A673 (cell line): ENCODE data around the gene UQCRC2. TPM values are rescaled to one million over a fixed set of nuclear protein-coding genes. Genes with fewer than 3 reads are reported as not detected.
A peak's percentile ranks its signal among the peaks of the same experiment; 100 is the strongest.

ENCODE experiments used
- BruUV-seq: library from RNA; stranded (reverse); fragments of 400-500 nt; replicated peaks from 2 replicates; lab custom pipeline; 2021; lab: Mats Ljungman, UMichigan
- CTCF ChIA-PET: fragments of 300-600 bp; sonication (Branson Sonifier 250); formaldehyde crosslinking; loops from one replicate; lab custom pipeline; 2022; ENCODE audit warnings: antibody characterized with exemption; lab: Charles Lee
- POLR2A ChIA-PET: fragments of 300-600 bp; sonication (Branson Sonifier 250); formaldehyde crosslinking; loops from one replicate; lab custom pipeline; 2022; ENCODE audit warnings: antibody characterized with exemption; ENCODE audit not compliant: low non-redundant PET; lab: Charles Lee
- DNase-seq: peaks from one replicate; pipeline ENCODE4 v3.0.0-alpha.2; 2015; ENCODE audit warnings: low spot score
- H3K27ac ChIP-seq: fragments of 200-600 bp; sonication (generic); 2 replicates; pipeline ENCODE4 v1.5.1; 2016; ENCODE audit warnings: mixed run types, low read depth, mild to moderate bottlenecking, mixed read lengths, antibody characterized with exemption, low read length; ENCODE audit not compliant: poor library complexity, severe bottlenecking
- H3K27me3 ChIP-seq: fragments of 200-600 bp; sonication (generic); replicated peaks from 2 replicates; pipeline ENCODE4 v1.6.1; 2017; ENCODE audit warnings: mixed run types, low read depth, mild to moderate bottlenecking, mixed read lengths, antibody characterized with exemption, low read length; ENCODE audit not compliant: insufficient read depth, poor library complexity
- H3K36me3 ChIP-seq: fragments of 200-600 bp; sonication (generic); 2 replicates; pipeline ENCODE4 v1.6.1; 2016; ENCODE audit warnings: mixed run types, mild to moderate bottlenecking, mixed read lengths, antibody characterized with exemption, low read length; ENCODE audit not compliant: insufficient read depth, poor library complexity, severe bottlenecking
- H3K4me1 ChIP-seq: fragments of 200-600 bp; sonication (generic); 2 replicates; pipeline ENCODE4 v1.6.1; 2017; ENCODE audit warnings: mixed run types, mild to moderate bottlenecking, mixed read lengths, antibody characterized with exemption, low read length; ENCODE audit not compliant: insufficient read depth, poor library complexity, severe bottlenecking
- H3K4me3 ChIP-seq: fragments of 200-600 bp; sonication (generic); 2 replicates; pipeline ENCODE4 v1.5.1; 2016; ENCODE audit warnings: low read depth, mixed run types, mild to moderate bottlenecking, mixed read lengths, low read length; ENCODE audit not compliant: poor library complexity, severe bottlenecking
- H3K9me3 ChIP-seq: fragments of 200-600 bp; sonication (generic); 2 replicates; pipeline ENCODE4 v1.6.1; 2016; ENCODE audit warnings: mixed run types, low read depth, mild to moderate bottlenecking, mixed read lengths, antibody characterized with exemption, low read length; ENCODE audit not compliant: poor library complexity, severe bottlenecking
- EZH2 ChIP-seq: fragments of 200-600 bp; sonication (generic); IDR thresholded peaks from 2 replicates; pipeline ENCODE4 v1.6.1; 2017; ENCODE audit warnings: borderline replicate concordance, low read depth, mild to moderate bottlenecking, mixed read lengths, antibody characterized with exemption, low read length; ENCODE audit not compliant: poor library complexity, severe bottlenecking
- intact Hi-C: fragments of 100-400 bp; cut with micrococcal nuclease; formaldehyde crosslinking; loops from one replicate; pipeline ENCODE4 v1.10.0; 2022; ENCODE audit not compliant: unreplicated experiment
- total RNA-seq: library from RNA; stranded (reverse); gene quantifications from 2 replicates; pipeline ENCODE4 v1.2.3, GENCODE V29; 2021
- TF ChIP-seq, protein P1 (sequence below): fragments of 300-800, 200-600 bp; sonication (generic); conservative IDR thresholded peaks from 2 replicates; pipeline ENCODE4 v1.5.1; 2017; ENCODE audit warnings: low read depth, mild to moderate bottlenecking, antibody characterized with exemption, low read length, moderate library complexity, mixed read lengths

UQCRC2 gene
- total RNA-seq, 1 experiment from 2014 or later: 311 TPM

DNA sequence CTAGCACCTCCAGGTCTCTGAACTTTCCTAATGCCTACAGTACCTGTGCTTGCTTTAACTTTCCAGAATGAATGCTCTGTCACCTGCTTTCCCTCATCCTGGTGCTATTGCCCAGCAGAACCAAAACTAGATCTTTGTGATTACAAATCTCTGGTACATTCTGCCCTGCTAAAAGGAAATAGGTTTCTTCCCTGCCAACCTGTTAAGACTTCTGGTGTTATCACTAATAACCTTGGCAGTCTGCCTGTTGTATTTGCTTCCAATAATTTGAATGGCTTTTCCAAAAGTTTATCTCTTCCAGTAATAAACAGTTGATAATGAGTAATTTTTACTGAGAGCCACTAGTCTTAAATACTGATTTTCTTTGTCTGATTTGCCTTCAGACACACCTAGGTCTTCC is 32.4 kb downstream of the UQCRC2 start:
- TF ChIP-seq EZH2: no peak
- TF ChIP-seq, protein P1, sequence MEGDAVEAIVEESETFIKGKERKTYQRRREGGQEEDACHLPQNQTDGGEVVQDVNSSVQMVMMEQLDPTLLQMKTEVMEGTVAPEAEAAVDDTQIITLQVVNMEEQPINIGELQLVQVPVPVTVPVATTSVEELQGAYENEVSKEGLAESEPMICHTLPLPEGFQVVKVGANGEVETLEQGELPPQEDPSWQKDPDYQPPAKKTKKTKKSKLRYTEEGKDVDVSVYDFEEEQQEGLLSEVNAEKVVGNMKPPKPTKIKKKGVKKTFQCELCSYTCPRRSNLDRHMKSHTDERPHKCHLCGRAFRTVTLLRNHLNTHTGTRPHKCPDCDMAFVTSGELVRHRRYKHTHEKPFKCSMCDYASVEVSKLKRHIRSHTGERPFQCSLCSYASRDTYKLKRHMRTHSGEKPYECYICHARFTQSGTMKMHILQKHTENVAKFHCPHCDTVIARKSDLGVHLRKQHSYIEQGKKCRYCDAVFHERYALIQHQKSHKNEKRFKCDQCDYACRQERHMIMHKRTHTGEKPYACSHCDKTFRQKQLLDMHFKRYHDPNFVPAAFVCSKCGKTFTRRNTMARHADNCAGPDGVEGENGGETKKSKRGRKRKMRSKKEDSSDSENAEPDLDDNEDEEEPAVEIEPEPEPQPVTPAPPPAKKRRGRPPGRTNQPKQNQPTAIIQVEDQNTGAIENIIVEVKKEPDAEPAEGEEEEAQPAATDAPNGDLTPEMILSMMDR: no peak
- H3K9me3 ChIP-seq: no peaks in the 10 kb centered on the region
- intact Hi-C loops: no loop called here
- no peak overlapping the region for H3K4me3 ChIP-seq
- BruUV-seq: TSS peak; percentile 5
- CTCF ChIA-PET: no interaction called here
- no peaks in the 10 kb centered on the region for H3K27me3 ChIP-seq
- POLR2A ChIA-PET: no interaction called here
- DNase-seq: no peak
- H3K27ac ChIP-seq: no peak overlapping the region
- peaks cover 38% of the 10 kb centered on the region for H3K36me3 ChIP-seq
- H3K4me1 ChIP-seq: no peaks in the 10 kb centered on the region

GRCh38 chr16:21986692-21987246 is 33.6 kb downstream of the UQCRC2 start:
- intact Hi-C loops: no loop called here
- CTCF ChIA-PET: no interaction called here
- no TSS peak for BruUV-seq
- Histone ChIP-seq H3K9me3 (no peaks in the 10 kb centered on the region), H3K4me1 (no peaks in the 10 kb centered on the region), H3K4me3 (no peak overlapping the region), H3K36me3 (peaks cover 29% of the 10 kb centered on the region), H3K27me3 (no peaks in the 10 kb centered on the region), H3K27ac (no peak overlapping the region)
- TF ChIP-seq EZH2: no peak
- TF ChIP-seq, protein P1: no peak
- POLR2A ChIA-PET: no interaction called here
- no peak for DNase-seq

- TF ChIP-seq, protein P1: no peak
- no peak for TF ChIP-seq EZH2
- no peak for DNase-seq
- Histone ChIP-seq H3K4me3 (no peak overlapping the region), H3K36me3 (peaks cover 22% of the 10 kb centered on the region), H3K27ac (no peak overlapping the region), H3K27me3 (no peaks in the 10 kb centered on the region), H3K9me3 (no peaks in the 10 kb centered on the region), H3K4me1 (no peaks in the 10 kb centered on the region)
- BruUV-seq: no TSS peak
- ChIA-PET CTCF (no interaction called here), POLR2A (no interaction called here)
- intact Hi-C loops: no loop called here
These were observed 34.3 kb downstream of the UQCRC2 start for GRCh38 chr16:21987498-21987897.
